Measurements from ENCODE around the gene NR2F6.

Gene NR2F6

DNA sequence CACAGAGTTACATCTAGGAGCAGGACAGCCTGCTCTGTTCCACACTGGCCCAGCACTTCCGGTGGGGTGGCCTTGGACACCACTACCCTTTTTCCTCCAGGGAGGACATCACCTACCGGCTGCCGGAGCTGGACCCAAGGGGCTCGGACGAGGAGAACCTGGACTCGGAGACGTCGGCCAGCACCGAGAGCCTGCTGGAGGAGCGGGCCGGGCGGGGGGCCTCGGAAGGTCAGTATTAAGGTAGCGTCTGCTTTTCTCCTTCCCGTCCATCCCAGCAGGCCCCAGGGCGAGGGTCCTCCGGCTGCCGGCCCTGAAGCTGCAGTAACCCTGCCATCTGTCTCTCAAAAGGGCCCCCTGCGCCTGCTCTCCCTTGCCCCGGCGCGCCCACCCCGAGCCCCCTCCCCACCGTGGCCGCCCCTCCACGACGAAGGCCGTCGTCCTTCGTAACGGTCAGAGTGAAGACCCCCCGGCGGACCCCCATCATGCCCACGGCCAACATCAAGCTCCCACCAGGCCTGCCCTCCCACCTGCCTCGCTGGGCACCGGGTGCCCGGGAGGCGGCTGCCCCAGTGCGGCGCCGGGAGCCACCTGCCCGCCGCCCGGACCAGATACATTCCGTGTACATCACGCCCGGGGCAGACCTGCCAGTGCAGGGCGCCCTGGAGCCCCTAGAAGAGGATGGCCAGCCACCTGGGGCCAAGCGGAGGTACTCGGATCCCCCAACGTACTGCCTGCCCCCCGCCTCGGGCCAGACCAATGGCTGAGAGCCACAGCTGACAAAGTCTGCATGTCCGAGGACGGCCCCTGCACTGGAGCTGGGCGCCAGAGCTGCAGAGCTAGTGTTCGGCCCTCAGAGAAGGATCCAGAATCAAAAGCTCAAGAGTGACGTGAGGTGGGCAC is 33.9 kb downstream of the NR2F6 start:
- Histone ChIP-seq H3K4me1 (ENCODE audit: control insufficient read depth in 2 of 2, insufficient read depth in 2 of 2, low read length in 2 of 2) (peaks cover 8 to 15% of the 10 kb centered on the region in 2 donors), H3K36me3 (ENCODE audit: control insufficient read depth in 2 of 2, insufficient read depth in 2 of 2, low read length in 2 of 2) (peaks cover 26 to 39% of the 10 kb centered on the region in 2 donors), H3K9ac (ENCODE audit: low read depth in 1 of 2, low read length in 2 of 2) (no peak overlapping the region)

DNA sequence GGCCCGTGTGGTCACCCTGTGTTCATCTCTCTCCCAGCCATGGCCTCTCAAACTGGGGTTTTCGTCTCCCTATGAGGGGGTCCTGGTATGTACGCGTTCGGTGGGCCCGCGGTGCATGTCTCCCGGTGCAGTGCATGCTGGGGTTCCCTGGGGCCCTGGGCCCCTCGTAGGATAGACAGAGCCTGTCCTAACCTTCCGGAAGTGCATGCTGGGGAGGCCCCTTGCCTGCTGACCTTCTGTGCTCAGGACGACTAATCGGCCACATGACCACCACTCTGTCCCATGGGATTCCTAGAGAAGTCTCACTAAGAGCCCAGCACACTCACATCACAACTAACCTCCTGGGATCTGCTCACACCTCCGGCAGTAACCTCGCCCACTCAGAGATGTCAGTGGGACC is 35.4 kb downstream of the NR2F6 start:
- H3K27ac ChIP-seq (ENCODE audit: low read depth in 2 of 2, low read length in 2 of 2) = no peak overlapping the region
- peaks cover 39 to 48% of the 10 kb centered on the region in 2 donors for H3K36me3 ChIP-seq (ENCODE audit: control insufficient read depth in 2 of 2, insufficient read depth in 2 of 2, low read length in 2 of 2)

More for the DNA sequence above, 33.9 kb downstream of the NR2F6 start:
- Histone ChIP-seq H3K27ac (ENCODE audit: low read depth in 2 of 2, low read length in 2 of 2) (no peak overlapping the region), H3K4me3 (ENCODE audit: low read length in 2 of 2) (no peak overlapping the region), H3K9me3 (ENCODE audit: control insufficient read depth in 2 of 2, low read length in 2 of 2) (no peaks in the 10 kb centered on the region), H3K27me3 (ENCODE audit: control insufficient read depth in 2 of 2, insufficient read depth in 2 of 2, low read length in 2 of 2) (no peaks in the 10 kb centered on the region)

DNA sequence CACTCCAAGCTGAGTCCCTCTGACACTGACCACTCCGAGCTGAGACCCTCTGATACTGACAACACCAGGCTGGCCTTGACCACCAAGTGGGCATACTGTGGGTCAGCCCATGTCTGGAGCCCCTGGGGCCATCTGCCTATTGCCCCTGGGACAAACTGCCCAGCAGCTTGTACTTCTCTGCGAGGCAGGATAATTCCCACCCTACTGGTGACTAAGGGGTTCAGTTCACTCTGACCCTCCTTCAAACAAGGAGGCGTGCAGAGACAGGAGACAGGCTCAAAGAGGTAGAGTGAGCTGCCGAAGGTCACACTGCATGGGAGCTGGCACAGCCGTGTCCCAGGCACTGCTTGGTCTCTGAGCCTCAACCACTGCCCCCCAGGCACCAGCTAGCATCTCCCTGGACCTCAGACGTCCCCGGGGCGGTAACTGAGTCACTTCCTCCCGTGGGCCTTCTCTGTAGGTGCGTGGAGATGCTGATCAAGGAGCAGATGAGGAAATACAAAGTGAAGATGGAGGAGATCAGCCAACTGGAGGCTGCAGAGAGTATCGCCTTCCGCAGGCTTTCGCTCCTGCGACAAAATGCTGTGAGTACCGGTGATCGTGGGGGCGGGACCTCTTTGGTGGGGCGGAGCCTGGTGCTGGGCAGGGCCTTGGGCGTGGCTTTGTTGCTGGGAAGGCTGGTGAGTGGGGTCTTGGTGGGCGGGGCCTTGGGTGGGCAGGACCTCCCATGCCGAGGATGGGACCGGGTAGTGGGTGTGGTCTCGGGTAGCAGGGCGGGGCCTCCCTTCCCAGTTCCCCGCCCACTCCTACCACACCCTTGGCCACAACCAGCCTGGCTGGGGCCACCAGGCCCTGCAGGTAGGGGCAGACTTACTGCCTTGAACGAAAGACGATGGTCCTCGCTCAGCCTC is 36.3 kb downstream of the NR2F6 start:
- no peak overlapping the region for H3K4me3 ChIP-seq (ENCODE audit: low read length in 2 of 2)
- peaks cover 39 to 50% of the 10 kb centered on the region in 2 donors for H3K36me3 ChIP-seq (ENCODE audit: control insufficient read depth in 2 of 2, insufficient read depth in 2 of 2, low read length in 2 of 2)
- H3K9me3 ChIP-seq (ENCODE audit: control insufficient read depth in 2 of 2, low read length in 2 of 2) = no peaks in the 10 kb centered on the region
- H3K9ac ChIP-seq (ENCODE audit: low read depth in 1 of 2, low read length in 2 of 2) = no peak overlapping the region
- H3K27me3 ChIP-seq (ENCODE audit: control insufficient read depth in 2 of 2, insufficient read depth in 2 of 2, low read length in 2 of 2) = no peaks in the 10 kb centered on the region
- H3K27ac ChIP-seq (ENCODE audit: low read depth in 2 of 2, low read length in 2 of 2) = no peak overlapping the region
- peaks cover under 1 to 2% of the 10 kb centered on the region in 2 donors for H3K4me1 ChIP-seq (ENCODE audit: control insufficient read depth in 2 of 2, insufficient read depth in 2 of 2, low read length in 2 of 2)

More for the DNA sequence above, 35.4 kb downstream of the NR2F6 start:
- no peaks in the 10 kb centered on the region for H3K9me3 ChIP-seq (ENCODE audit: control insufficient read depth in 2 of 2, low read length in 2 of 2)
- H3K9ac ChIP-seq (ENCODE audit: low read depth in 1 of 2, low read length in 2 of 2) = no peak overlapping the region
- no peaks in the 10 kb centered on the region for H3K27me3 ChIP-seq (ENCODE audit: control insufficient read depth in 2 of 2, insufficient read depth in 2 of 2, low read length in 2 of 2)
- H3K4me1 ChIP-seq (ENCODE audit: control insufficient read depth in 2 of 2, insufficient read depth in 2 of 2, low read length in 2 of 2) = peaks cover 7 to 8% of the 10 kb centered on the region in 2 donors
- H3K4me3 ChIP-seq (ENCODE audit: low read length in 2 of 2) = no peak overlapping the region

DNA sequence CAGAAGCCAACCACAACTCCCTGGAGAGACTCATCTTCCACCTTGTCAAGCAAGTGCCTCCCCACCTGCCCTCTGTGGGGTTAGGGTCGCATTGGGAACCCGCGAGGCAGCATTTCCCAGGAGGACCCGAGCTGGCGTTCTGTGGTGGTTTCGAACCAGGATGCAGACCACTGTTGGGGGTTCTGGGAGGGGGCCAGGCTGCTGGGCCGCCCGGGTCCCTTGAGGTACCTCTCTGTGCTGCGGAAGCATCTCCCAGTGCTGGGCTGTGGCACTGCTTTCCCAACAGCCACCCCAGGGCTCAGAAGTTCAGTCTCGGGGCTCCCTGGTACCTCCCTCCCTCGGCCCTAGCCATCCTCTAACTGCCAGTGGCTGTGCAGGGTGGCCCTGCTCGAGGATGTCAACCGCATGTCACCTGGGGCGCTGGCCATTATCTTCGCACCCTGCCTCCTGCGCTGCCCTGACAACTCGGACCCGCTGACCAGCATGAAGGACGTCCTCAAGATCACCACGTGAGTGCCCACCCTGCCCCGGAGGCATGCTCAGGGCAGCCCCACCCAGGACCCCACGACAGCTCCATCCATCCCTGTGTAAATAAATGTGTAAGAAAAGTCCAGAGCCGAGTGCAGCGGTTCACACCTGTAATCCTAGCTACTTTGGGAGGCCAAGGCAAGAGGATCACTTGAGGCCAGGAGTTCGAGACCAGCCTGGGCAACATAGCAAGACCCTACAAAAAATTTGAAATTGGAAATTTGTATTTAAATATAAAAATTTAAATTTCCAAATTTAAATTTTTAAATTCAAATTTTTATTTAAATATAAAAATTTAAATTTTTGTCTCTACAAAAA is 38.8 kb downstream of the NR2F6 start:
- Histone ChIP-seq H3K4me3 (ENCODE audit: low read length in 2 of 2) (no peak overlapping the region), H3K9me3 (ENCODE audit: control insufficient read depth in 2 of 2, low read length in 2 of 2) (no peaks in the 10 kb centered on the region), H3K4me1 (ENCODE audit: control insufficient read depth in 2 of 2, insufficient read depth in 2 of 2, low read length in 2 of 2) (peaks cover 0 to 2% of the 10 kb centered on the region in 2 donors), H3K36me3 (ENCODE audit: control insufficient read depth in 2 of 2, insufficient read depth in 2 of 2, low read length in 2 of 2) (peaks cover 50 to 61% of the 10 kb centered on the region in 2 donors), H3K27ac (ENCODE audit: low read depth in 2 of 2, low read length in 2 of 2) (no peak overlapping the region), H3K9ac (ENCODE audit: low read depth in 1 of 2, low read length in 2 of 2) (no peak overlapping the region), H3K27me3 (ENCODE audit: control insufficient read depth in 2 of 2, insufficient read depth in 2 of 2, low read length in 2 of 2) (no peaks in the 10 kb centered on the region)

DNA sequence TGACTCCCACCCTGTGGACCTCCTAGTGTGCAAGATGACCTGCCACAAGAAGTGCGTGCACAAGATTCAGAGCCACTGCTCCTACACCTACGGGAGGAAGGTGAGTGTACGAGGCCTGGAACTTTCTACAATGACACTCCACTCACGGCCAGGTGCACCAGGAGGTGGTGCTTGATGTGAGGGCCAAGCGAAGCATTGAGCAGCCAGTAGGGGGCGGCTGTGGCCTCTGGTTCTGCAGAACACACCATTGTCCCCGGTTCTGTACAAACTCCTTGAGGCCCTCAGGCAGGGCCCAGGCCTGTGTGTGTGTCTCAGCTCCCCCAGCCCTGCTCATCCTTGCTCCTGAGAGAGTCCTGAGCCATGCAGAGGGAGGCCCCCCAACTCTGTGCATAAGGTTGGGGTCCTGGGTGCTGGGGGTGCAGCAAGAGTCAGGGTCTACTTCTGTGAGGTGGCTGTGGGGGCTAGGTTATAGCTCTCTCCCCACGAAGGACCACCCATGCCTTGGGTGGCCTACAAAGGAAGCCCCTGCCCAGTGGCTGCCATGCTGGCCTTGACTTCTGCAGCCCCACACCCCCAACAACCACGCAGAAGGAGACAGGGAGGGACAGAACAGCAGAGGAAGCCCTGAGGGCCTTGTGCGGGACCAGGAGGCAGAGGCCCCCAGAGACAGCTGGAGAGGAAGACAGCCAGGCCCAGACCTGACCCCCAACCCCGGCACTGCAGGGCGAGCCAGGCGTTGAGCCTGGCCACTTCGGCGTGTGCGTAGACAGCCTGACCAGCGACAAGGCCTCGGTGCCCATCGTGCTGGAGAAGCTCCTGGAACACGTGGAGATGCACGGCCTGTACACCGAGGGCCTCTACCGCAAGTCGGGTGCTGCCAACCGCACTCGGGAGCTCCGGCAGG is 40.2 kb downstream of the NR2F6 start:
- Histone ChIP-seq H3K36me3 (ENCODE audit: control insufficient read depth in 2 of 2, insufficient read depth in 2 of 2, low read length in 2 of 2) (peaks cover 62 to 69% of the 10 kb centered on the region in 2 donors), H3K4me1 (ENCODE audit: control insufficient read depth in 2 of 2, insufficient read depth in 2 of 2, low read length in 2 of 2) (peaks cover 0 to 2% of the 10 kb centered on the region in 2 donors), H3K9ac (ENCODE audit: low read depth in 1 of 2, low read length in 2 of 2) (no peak overlapping the region), H3K4me3 (ENCODE audit: low read length in 2 of 2) (no peak overlapping the region), H3K9me3 (ENCODE audit: control insufficient read depth in 2 of 2, low read length in 2 of 2) (no peaks in the 10 kb centered on the region), H3K27me3 (ENCODE audit: control insufficient read depth in 2 of 2, insufficient read depth in 2 of 2, low read length in 2 of 2) (no peaks in the 10 kb centered on the region), H3K27ac (ENCODE audit: low read depth in 2 of 2, low read length in 2 of 2) (no peak overlapping the region)

DNA sequence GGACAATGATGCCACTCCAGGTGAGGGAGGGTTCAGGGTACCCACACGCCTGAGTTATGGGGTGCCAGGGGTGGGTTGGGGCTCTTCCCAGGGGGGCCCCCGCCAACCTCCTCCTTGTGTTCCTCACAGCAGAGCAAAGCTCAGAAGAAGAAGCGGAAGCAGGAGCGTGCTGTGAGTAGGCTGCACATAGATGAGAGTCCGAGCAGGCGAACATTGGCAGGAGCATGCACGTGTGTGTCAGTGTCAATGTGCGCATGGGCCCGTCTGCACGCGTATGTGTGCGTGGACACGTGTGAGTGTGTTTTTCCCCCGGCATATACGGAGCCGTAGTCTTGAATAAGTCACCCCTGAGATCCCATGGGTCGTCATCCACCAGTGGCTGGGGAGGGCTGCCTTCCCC is 43.0 kb downstream of the NR2F6 start:
- no peaks in the 10 kb centered on the region for H3K9me3 ChIP-seq (ENCODE audit: control insufficient read depth in 2 of 2, low read length in 2 of 2)
- no peak overlapping the region for H3K4me3 ChIP-seq (ENCODE audit: low read length in 2 of 2)
- no peak overlapping the region for H3K9ac ChIP-seq (ENCODE audit: low read depth in 1 of 2, low read length in 2 of 2)
- H3K27me3 ChIP-seq (ENCODE audit: control insufficient read depth in 2 of 2, insufficient read depth in 2 of 2, low read length in 2 of 2) = no peaks in the 10 kb centered on the region
- H3K4me1 ChIP-seq (ENCODE audit: control insufficient read depth in 2 of 2, insufficient read depth in 2 of 2, low read length in 2 of 2) = no peaks in the 10 kb centered on the region
- peaks cover 53 to 64% of the 10 kb centered on the region in 2 donors for H3K36me3 ChIP-seq (ENCODE audit: control insufficient read depth in 2 of 2, insufficient read depth in 2 of 2, low read length in 2 of 2)
- no peak overlapping the region for H3K27ac ChIP-seq (ENCODE audit: low read depth in 2 of 2, low read length in 2 of 2)

DNA sequence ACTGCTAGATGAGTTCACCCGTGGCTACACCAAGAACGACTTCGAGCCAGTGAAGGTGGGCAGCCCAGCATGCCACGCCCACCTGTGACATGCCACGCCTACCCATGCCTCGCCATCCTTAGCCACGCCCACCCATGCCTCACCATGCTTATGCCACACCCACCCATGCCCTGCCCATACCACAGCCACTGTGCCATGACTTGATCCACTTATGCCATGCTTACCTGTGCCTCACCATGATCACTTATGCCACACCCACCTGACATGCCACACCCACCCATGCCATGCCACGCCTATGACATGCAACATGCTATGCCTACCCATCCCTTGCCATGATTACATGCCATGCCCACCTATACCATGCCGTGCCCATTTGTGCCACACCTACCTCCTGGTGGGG is 43.5 kb downstream of the NR2F6 start:
- Histone ChIP-seq H3K27me3 (ENCODE audit: control insufficient read depth in 2 of 2, insufficient read depth in 2 of 2, low read length in 2 of 2) (no peaks in the 10 kb centered on the region), H3K27ac (ENCODE audit: low read depth in 2 of 2, low read length in 2 of 2) (no peak overlapping the region), H3K9me3 (ENCODE audit: control insufficient read depth in 2 of 2, low read length in 2 of 2) (no peaks in the 10 kb centered on the region), H3K36me3 (ENCODE audit: control insufficient read depth in 2 of 2, insufficient read depth in 2 of 2, low read length in 2 of 2) (peaks cover 58 to 68% of the 10 kb centered on the region in 2 donors), H3K9ac (ENCODE audit: low read depth in 1 of 2, low read length in 2 of 2) (no peak overlapping the region), H3K4me1 (ENCODE audit: control insufficient read depth in 2 of 2, insufficient read depth in 2 of 2, low read length in 2 of 2) (no peaks in the 10 kb centered on the region), H3K4me3 (ENCODE audit: low read length in 2 of 2) (no peak overlapping the region)

DNA sequence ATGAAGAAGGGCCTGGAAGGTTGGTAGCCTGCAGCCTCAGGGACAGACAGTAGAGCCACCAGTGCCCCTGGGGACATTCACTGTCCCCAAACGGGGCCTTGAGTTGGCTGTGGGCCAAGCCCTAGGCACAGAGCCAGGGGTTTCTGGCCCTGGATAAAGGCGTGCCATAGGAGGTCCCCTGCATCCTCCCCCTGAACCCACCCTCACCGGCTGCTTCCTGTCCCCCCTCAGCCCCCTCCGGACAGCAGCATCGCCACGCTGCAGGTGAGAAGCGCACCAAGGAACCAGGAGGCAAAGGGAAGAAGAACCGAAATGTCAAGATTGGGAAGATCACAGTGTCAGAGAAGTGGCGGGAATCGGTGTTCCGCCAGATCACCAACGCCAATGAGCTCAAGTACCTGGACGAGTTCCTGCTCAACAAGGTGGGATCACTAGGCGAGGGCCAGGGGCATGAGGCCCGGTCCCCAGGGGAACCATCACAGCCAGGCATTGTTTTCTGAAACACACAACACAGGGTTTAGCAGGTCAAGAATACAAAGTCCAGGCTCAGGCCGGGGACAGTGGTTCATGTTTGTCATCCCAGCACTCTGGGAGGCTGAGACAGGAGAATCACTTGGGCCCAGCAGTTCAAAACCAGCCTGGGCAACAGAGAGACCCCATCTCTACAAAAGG is 45.2 kb downstream of the NR2F6 start:
- Histone ChIP-seq H3K4me3 (ENCODE audit: low read length in 2 of 2) (no peak overlapping the region), H3K9ac (ENCODE audit: low read depth in 1 of 2, low read length in 2 of 2) (no peak overlapping the region), H3K9me3 (ENCODE audit: control insufficient read depth in 2 of 2, low read length in 2 of 2) (no peaks in the 10 kb centered on the region), H3K4me1 (ENCODE audit: control insufficient read depth in 2 of 2, insufficient read depth in 2 of 2, low read length in 2 of 2) (no peaks in the 10 kb centered on the region), H3K27ac (ENCODE audit: low read depth in 2 of 2, low read length in 2 of 2) (no peak overlapping the region), H3K27me3 (ENCODE audit: control insufficient read depth in 2 of 2, insufficient read depth in 2 of 2, low read length in 2 of 2) (no peaks in the 10 kb centered on the region), H3K36me3 (ENCODE audit: control insufficient read depth in 2 of 2, insufficient read depth in 2 of 2, low read length in 2 of 2) (peaks cover 46 to 65% of the 10 kb centered on the region in 2 donors)
